Muscle layer of colon (tissue), 2 donors: ENCODE measurements around the gene PAQR4.

Experiments
- H3K27ac ChIP-seq: one replicate; pipeline ENCODE4 v1.7.0; 2013; ENCODE audit warnings: low read depth, mild to moderate bottlenecking, low read length, moderate library complexity
- H3K27me3 ChIP-seq, 2 donors: one replicate each; pipeline ENCODE4 v1.7.0; 2013; ENCODE audit warnings: low read length in 2 of 2, mild to moderate bottlenecking in 2 of 2; ENCODE audit not compliant: insufficient read depth in 2 of 2, control insufficient read depth in 1 of 2
- H3K36me3 ChIP-seq: one replicate; pipeline ENCODE4 v1.7.0; 2013; ENCODE audit warnings: mild to moderate bottlenecking, low read length; ENCODE audit not compliant: insufficient read depth
- H3K4me1 ChIP-seq: one replicate; pipeline ENCODE4 v1.7.0; 2013; ENCODE audit warnings: mild to moderate bottlenecking, low read length; ENCODE audit not compliant: insufficient read depth
- H3K4me3 ChIP-seq, 2 donors: one replicate each; pipeline ENCODE4 v1.7.0; 2013; ENCODE audit warnings: low read length in 2 of 2, low read depth in 1 of 2, mild to moderate bottlenecking in 1 of 2, moderate library complexity in 1 of 2
- H3K9ac ChIP-seq: one replicate; pipeline ENCODE4 v1.7.0; 2013; ENCODE audit warnings: low read length
- H3K9me3 ChIP-seq: one replicate; pipeline ENCODE4 v1.7.0; 2013; ENCODE audit warnings: mild to moderate bottlenecking, low read length
- donor health status: abdominal sarcoma.
- donor health status: Adenocarcinoma of cecum.

Gene PAQR4

DNA sequence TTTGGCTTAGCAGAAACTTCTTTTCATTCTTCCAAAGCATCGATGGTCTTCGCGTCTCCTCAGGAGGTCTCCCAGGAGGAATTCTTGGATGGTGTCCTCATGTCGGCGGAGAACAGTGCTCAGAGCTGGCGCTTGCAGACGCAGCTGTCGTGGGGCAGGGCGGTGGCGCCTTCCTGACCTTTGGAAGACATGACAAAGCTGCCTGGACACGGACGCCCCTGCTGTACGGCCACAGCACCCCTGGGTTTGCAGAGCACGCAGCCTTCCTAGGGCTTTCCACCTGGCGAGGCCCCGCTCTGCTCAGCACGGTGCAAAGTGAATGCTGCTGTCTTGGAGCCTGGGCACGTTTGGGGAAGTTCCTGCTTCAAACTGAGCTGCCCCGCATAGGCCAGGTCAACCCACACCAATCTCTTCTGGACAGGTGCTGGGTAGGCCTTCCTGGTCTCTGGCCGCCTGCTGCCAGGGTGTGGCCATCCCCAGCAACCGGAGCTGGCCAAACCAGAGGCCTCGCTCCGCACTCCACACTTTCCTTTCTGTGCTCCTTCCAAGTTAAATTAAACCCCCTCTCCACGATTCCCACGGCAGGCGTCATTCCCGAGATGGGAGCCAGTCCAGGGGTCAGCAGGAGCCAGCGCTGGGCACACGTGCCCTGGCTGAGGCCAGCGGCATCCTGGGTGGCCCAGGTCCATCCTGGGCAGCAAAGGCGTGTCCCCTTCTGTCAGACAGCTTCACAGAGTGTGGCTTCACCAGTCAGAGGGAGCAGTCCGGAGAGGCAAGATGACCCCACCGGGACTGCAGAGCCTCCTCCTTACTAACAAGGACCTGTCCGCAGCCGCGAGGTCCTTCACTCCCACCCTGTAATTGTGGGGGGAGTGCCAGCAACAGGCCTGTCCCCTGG is 20.1 kb upstream of the PAQR4 start:
- no peaks in the 10 kb centered on the region for H3K9me3 ChIP-seq
- no peak overlapping the region for H3K4me3 ChIP-seq
- no peaks in the 10 kb centered on the region for H3K36me3 ChIP-seq
- H3K27me3 ChIP-seq, result no peaks in the 10 kb centered on the region
- no peak overlapping the region for H3K9ac ChIP-seq
- H3K4me1 ChIP-seq, result no peaks in the 10 kb centered on the region
- no peak overlapping the region for H3K27ac ChIP-seq

GRCh38 chr16:2949705-2950352 is 19.3 kb upstream of the PAQR4 start:
- Histone ChIP-seq H3K9ac (no peak overlapping the region), H3K4me1 (no peaks in the 10 kb centered on the region), H3K27ac (no peak overlapping the region), H3K36me3 (no peaks in the 10 kb centered on the region), H3K9me3 (no peaks in the 10 kb centered on the region), H3K27me3 (peaks cover 0 to 5% of the 10 kb centered on the region in 2 donors), H3K4me3 (no peak overlapping the region)

DNA sequence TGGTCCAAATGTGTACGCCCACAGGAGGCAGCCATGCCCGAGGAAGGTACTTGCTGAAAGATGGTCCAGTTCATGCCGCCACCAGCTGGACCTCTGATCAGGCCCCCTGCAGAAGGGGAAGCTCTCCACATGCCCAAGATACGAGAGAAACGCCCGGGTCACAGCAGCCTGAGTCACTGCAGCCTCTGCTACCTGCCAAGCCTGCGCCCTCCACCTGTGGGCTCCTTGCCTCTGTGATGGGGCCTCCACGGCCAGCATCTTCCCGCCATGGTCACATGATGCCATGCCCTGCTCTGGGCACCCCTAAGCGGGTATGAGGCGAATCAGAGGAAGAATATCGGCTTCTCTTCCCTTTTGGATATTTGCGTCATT is 18.8 kb upstream of the PAQR4 start:
- no peak overlapping the region for H3K9ac ChIP-seq
- peaks cover 0 to 10% of the 10 kb centered on the region in 2 donors for H3K27me3 ChIP-seq
- H3K27ac ChIP-seq, result no peak overlapping the region
- no peaks in the 10 kb centered on the region for H3K9me3 ChIP-seq
- H3K4me1 ChIP-seq, result no peaks in the 10 kb centered on the region
- H3K4me3 ChIP-seq, result no peak overlapping the region
- no peaks in the 10 kb centered on the region for H3K36me3 ChIP-seq

- Histone ChIP-seq H3K9me3 (no peaks in the 10 kb centered on the region), H3K27me3 (peaks cover 0 to 15% of the 10 kb centered on the region in 2 donors), H3K4me3 (no peak overlapping the region), H3K4me1 (no peaks in the 10 kb centered on the region), H3K9ac (no peak overlapping the region), H3K27ac (no peak overlapping the region), H3K36me3 (no peaks in the 10 kb centered on the region)
Observed at GRCh38 chr16:2950773-2951172, 18.4 kb upstream of the PAQR4 start.

DNA sequence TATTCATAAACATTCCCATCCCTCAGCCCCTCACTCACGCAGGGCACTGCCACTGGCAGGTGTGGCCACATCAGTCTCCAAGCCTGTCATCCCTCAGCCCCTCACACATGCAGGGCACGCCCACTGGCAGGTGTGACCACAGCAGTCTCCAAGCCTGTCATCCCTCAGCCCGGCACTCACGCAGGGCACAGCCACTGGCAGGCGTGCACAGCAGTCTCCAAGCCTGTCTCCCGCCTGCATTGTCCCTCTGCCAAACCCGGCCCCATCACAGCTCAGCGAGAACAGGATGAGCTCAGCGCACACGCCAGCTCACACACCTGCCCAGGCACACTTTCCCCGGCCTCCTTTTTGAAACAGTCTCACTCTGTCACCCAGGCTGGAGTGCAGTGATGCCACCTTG is 16.5 kb upstream of the PAQR4 start:
- Histone ChIP-seq H3K4me3 (no peak overlapping the region), H3K27me3 (peaks cover 0 to 26% of the 10 kb centered on the region in 2 donors), H3K9ac (no peak overlapping the region), H3K36me3 (no peaks in the 10 kb centered on the region), H3K27ac (no peak overlapping the region), H3K4me1 (no peaks in the 10 kb centered on the region), H3K9me3 (no peaks in the 10 kb centered on the region)

DNA sequence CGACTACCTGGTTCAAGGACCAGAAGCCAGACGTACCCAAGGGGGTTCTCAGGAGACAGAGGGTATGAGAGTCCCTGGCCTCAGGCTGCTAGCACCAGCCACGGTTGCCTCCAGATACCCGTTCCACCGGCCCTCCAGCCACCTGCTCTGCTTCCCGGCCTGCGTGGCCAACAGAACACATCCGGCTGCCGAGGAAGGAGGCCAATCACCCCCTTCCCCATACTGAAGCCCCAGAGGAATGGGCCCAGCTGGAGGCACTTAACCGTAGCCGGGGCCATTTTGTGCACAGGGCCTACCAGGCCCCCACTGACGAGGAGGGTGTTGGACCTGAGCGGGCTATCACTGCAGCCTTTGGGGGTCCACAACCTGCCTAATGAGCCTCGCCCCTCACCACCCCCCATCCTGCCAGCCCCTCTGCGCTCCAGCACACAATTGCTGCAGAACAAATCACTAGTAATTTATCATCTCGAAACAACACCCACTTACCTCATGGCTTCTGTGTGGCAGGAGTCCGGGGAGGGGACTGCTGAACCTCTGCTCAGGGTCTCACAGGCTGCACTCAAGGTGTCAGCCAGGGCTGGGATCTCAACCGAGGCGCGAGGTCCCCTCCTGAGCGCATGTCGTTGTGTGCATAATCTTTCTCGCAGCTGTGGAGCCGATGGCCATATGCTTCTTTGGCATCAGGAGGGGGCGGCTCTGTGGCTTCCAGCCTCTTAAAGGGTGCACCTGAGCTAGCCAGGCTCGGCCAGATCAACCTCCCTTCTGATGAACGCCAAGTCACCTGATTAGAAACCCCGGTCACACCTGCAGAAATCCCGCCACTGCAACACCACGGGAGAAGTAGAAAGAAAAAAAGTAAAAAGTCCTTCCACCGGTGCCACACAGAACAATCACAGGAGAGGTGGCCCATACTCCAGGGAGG is 15.2 kb upstream of the PAQR4 start:
- no peaks in the 10 kb centered on the region for H3K4me1 ChIP-seq
- no peak overlapping the region for H3K9ac ChIP-seq
- no peak overlapping the region for H3K27ac ChIP-seq
- H3K9me3 ChIP-seq, result no peaks in the 10 kb centered on the region
- no peak overlapping the region for H3K4me3 ChIP-seq
- H3K36me3 ChIP-seq, result no peaks in the 10 kb centered on the region
- peaks cover 0 to 27% of the 10 kb centered on the region in 2 donors for H3K27me3 ChIP-seq

GRCh38 chr16:2954656-2955381 is 14.3 kb upstream of the PAQR4 start:
- Histone ChIP-seq H3K27me3 (peaks cover 0 to 33% of the 10 kb centered on the region in 2 donors), H3K4me1 (no peaks in the 10 kb centered on the region), H3K36me3 (no peaks in the 10 kb centered on the region), H3K9me3 (no peaks in the 10 kb centered on the region), H3K27ac (no peak overlapping the region), H3K9ac (no peak overlapping the region), H3K4me3 (no peak overlapping the region)

DNA sequence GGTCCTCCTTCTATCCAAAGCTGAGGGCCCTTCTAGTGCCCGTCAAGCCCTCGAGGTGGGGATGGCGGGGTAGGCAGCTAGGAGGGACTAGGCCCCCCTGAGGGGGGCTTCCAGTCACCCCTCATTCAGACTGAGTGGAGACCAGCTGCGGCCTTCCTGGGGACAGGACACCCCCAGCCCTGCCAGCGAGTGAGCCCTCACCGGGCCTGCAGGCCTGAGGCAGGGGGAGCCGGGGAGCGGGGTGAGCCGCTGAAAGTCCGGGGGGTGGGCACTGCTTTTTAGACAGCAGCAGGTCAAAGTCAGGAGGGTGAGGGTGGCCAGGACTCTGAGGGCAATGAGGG is 13.7 kb upstream of the PAQR4 start:
- Histone ChIP-seq H3K4me3 (no peak overlapping the region), H3K36me3 (no peaks in the 10 kb centered on the region), H3K27ac (no peak overlapping the region), H3K9me3 (no peaks in the 10 kb centered on the region), H3K27me3 (peaks cover 0 to 36% of the 10 kb centered on the region in 2 donors), H3K4me1 (no peaks in the 10 kb centered on the region), H3K9ac (no peak overlapping the region)

- H3K9ac ChIP-seq, result no peak overlapping the region
- peaks cover 0 to 42% of the 10 kb centered on the region in 2 donors for H3K27me3 ChIP-seq
- H3K36me3 ChIP-seq, result no peaks in the 10 kb centered on the region
- H3K4me1 ChIP-seq, result no peaks in the 10 kb centered on the region
- H3K27ac ChIP-seq, result no peak overlapping the region
- H3K9me3 ChIP-seq, result no peaks in the 10 kb centered on the region
- H3K4me3 ChIP-seq, result no peak overlapping the region
Observed at GRCh38 chr16:2955779-2956578, 13.2 kb upstream of the PAQR4 start.

DNA sequence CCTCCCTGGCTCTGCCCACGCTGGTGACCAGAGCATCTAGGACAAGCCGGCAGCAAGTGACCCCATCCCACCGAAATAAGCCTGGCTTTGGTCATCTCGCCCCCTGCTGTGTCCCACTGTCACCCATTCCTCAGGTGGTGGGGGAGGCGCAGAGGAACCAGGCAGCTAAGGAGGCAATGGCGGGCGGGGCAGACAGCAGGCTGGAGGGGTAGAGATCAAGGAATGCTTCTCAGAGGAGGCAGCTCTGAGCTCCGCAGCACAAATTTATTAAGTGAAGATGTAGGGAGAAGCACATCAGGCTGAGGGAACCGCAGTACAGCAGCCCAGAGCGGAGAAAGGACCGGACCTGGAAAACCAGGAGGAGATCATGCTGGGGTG is 12.6 kb upstream of the PAQR4 start:
- Histone ChIP-seq H3K27me3 (peaks cover 0 to 48% of the 10 kb centered on the region in 2 donors), H3K4me3 (no peak overlapping the region), H3K4me1 (no peaks in the 10 kb centered on the region), H3K9me3 (no peaks in the 10 kb centered on the region), H3K9ac (no peak overlapping the region), H3K27ac (no peak overlapping the region), H3K36me3 (no peaks in the 10 kb centered on the region)
